Islet of Langerhans (tissue), 1 donor: ENCODE results near the gene ANKRD13D.
A peak's percentile ranks its signal among the peaks of the same experiment; 100 is the strongest.

Experiments
- FAIRE-seq: peaks from one replicate; lab custom pipeline; 2011; peaks lifted over from hg19 to GRCh38; lab: Jason Lieb, UNC

Gene ANKRD13D

GRCh38 chr11:67261946-67262681 lies 27.0 kb upstream of the ANKRD13D start:
- no peak for FAIRE-seq

GRCh38 chr11:67262731-67263675 lies 26.1 kb upstream of the ANKRD13D start:
- peak; percentile 55 for FAIRE-seq

GRCh38 chr11:67264260-67264659 lies 24.8 kb upstream of the ANKRD13D start:
- FAIRE-seq = no peak

- FAIRE-seq = no peak
Observed at GRCh38 chr11:67264877-67265632, 24.0 kb upstream of the ANKRD13D start.

- no peak for FAIRE-seq
Observed at GRCh38 chr11:67265633-67266448, 23.3 kb upstream of the ANKRD13D start.

GRCh38 chr11:67266449-67267187 lies 22.5 kb upstream of the ANKRD13D start, which contains the start of gene GRK2:
Gene GRK2, plus strand, starts transcription at chr11:67266473. Its CDS starts 227 bp downstream, at chr11:67266700.
- FAIRE-seq = no peak

GRCh38 chr11:67267188-67268080 lies 21.7 kb upstream of the ANKRD13D start:
- no peak for FAIRE-seq

- no peak for FAIRE-seq
Observed at GRCh38 chr11:67268081-67268961, 20.8 kb upstream of the ANKRD13D start.

- FAIRE-seq = no peak
Observed at GRCh38 chr11:67268962-67269268, 20.2 kb upstream of the ANKRD13D start.

GRCh38 chr11:67269401-67270255 lies 19.5 kb upstream of the ANKRD13D start:
- FAIRE-seq = no peak

- no peak for FAIRE-seq
Observed at GRCh38 chr11:67270256-67271204, 18.6 kb upstream of the ANKRD13D start.

GRCh38 chr11:67271205-67271540 lies 17.9 kb upstream of the ANKRD13D start:
- no peak for FAIRE-seq

- FAIRE-seq = no peak
Observed at GRCh38 chr11:67271541-67272284, 17.4 kb upstream of the ANKRD13D start.

GRCh38 chr11:67272327-67273259 lies 16.5 kb upstream of the ANKRD13D start:
- FAIRE-seq = no peak
